ENCODE results near the gene ATRN.

The ATRN gene

DNA sequence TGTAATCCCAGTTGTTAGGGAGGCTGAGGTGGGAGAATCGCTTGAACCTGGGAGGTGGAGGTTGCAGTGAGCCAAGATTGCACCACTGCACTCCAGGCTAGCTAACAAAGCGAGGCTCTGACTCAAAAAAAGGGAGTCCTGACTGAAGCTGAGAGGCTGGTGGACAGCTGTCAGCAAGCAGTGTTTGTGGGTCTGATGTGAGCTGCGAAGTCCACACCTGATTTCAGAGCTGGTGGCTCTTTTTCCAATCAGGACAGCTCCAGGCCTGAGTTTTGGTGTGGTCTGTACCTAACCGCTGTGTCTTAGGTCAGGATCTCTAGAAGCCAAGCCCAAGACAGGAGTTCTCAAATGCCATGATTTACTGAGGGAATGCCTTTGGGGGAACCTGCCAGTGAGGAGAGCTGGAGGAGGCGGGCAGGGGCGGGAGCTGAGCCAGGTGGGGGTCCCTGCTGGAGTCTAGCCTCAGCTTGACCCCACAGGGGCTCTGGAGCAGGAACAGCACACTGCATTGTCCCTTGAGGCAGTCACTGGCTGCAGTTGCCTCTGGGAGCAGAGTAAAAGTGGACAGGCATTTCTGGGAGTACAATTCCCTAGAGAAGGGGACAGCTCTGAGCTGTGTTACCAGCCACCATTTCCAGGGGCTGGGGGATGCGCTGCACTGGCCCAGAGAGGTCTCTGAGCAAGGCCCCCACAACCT is 187.3 kb downstream of the ATRN start:
- no peak for DNase-seq (ENCODE audit: low spot score)

DNA sequence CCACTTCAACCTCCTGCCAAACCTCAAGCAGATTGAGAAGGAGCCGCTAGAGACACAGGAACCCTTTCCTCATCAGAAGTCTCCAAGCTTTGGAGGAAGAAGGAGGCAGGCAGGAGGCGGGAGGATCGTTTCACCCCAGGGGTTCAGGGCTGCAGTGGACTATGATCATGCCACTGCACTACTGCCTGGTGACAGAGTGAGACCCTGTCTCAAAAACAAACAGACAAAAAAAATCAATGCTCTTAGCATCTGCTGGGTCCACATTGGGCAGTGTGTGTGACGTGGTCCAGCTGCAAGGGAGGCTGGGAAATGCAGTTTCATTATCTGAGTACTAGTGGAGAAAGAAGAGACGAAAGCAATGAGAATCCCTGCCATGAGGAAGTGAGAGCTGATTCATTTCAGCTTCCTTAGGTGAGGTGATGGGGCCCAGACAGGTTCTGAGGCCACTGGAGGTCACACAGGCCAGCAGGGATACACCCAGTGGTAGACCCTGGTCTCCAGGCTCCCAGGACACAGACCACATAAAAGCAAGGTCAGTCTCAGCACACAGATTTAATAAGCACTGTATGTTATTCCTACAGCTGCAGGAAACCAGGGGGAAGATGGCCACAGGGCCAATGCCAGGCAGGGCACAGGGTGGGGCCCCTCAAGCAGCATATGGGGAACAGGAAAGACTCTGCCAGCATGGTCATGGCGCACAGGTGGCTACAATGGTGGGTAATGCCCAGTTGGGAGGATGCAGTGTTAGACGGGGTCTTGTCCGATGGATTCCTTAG is 188.1 kb downstream of the ATRN start:
- no peak for DNase-seq (ENCODE audit: low spot score)

DNA sequence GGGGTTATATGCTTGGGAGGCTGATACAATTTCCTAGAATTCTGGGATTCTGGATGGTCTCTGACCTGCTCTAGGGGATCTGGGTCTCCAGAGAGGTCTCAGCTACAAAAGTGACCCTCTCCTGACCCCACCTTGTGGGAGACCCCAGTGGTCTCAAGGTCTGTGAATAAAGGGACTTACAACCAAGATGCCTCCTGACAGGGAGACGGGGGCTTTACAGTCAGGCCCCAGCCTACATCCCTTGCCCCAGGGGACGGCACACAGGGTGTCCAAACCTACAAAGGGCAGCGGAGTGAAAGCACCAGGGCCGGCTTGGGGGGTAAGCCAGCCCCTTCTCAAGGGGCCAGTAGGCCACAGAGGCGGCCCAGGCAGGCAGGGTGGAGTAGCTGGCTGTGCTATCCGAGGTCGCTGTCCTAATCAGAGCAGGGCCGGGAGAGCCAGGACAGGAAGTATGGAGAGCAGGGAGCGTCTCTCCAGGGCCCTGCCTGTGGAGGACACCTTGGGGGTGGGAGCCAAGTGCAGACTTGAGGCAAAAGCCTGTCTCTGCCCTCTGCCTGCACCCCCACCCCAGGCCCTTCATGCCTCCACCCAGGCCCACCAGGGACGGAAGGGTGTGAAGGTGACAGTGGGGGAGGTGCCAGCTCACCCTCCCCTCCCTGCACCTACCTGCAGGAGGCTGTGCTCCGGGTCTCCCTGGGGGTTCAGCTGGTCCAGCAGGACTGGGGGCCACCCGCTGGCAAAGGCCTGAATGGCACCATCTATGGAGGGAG is 188.9 kb downstream of the ATRN start:
- DNase-seq (ENCODE audit: low spot score): no peak

DNA sequence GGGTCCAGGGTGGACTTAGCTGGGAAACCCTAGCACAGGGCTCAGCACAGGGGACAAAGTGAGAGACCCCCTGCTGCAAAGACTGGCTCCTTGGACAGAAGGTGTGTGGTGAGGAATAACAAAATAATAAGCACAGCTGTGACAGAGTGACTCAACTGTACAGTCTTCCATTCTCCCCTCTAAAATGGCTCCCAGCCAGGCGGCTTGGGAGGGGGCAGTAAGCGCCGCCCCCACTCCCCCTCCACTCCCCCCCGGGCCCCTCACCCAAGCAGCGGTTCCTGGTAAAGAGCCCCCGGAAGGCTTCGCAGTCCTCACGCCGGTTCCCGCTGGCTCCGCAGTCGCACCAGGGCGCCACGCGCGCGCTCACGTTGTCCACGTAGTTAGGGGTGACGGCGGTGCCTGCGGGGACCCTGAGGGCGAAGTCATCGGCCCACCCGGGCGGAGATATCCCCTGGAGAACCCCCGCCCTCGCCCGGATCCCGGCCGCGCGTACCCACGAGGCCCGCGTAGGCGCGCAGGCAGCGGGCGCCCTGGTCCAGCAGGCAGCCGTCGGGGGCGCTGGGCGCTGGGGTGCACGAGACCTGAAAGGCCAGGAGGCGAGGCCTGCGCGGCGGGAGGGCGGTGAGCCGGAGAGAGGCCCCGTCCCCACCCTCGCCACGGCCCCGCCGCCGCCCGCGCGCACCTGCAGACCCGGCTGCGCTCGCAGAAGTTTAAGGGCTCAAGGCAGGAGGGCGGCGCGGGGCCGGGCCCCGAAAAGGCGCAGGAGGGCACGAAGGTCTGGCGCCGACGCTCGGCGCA is 189.6 kb downstream of the ATRN start:
- no peak for DNase-seq (ENCODE audit: low spot score)

DNA sequence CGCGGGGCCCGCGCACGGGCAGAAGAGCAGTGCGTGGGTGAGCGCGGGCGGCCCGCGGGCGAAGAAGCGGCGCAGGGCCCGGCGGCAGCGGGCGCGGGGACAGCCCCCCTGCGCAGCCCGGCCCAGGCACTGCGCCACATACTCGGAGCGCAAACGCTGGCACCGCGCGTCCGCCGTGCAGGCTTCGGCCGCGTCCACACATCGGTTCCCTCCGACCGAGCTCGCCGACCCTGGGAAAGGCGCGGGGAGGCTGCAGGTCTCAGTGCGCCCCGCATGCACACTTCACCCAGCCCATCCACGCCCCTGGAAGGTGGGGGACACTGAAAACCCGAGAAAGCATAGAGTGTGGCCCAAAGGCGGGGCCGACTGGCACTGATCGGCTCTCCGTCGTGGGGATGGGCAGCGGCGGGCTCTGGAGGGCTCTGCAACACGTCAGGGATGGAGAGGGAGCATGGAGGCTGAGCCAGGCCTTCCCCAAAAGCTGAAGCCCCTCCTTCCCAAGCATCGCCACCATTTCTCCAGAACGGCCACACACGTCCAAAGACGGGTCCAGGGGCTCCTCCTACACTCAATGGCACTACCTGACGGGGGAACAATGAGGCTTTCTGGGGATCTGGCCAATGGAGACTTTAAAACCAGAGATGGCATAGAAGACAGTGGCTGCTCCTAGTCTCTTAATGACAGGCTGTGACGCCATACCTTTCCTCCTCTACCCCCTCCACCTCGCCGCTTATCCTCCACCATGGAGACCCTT is 190.4 kb downstream of the ATRN start:
- DNase-seq (ENCODE audit: low spot score): no peak

DNA sequence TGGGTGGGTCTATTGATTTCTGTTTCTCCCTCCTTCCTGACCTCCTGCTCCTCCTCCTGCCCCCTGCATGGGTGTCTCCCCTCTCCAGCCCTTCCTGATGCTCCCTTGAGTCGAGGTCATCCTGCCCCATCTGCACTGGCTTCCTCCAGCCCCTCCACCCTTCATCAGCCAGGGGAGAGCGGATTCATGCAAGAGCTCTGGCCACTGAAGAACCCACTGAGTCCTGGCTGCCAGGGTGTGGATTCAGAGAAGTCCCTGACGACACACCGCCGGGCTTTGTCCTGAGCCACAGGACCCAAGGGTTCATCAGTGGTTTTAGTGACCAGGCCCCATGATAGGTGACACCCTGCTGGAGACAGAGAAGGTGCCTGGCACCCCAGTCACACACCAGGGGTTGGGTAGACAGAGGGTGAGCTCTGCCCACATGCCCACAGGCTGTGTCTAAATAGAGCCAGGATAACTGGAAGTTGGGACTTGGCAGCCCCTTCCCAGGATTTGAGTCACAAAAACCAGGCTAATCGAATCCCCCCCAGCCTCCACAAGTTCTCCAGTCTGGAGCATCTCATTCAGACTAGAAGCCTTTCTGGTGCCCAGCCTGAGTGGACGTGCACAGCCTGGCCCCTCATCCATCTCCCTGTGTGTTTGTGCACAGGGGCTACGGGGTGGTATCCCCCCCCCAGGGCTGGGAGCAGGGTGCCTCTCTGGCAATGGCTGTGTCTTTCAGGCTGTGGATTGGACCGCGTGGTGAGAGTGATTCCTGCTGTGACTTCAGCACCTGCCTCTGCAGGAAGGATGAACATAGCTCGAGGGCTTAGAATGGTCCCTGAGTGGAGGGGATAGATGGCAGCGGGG is 191.2 kb downstream of the ATRN start:
- no peak for DNase-seq (ENCODE audit: low spot score)

DNA sequence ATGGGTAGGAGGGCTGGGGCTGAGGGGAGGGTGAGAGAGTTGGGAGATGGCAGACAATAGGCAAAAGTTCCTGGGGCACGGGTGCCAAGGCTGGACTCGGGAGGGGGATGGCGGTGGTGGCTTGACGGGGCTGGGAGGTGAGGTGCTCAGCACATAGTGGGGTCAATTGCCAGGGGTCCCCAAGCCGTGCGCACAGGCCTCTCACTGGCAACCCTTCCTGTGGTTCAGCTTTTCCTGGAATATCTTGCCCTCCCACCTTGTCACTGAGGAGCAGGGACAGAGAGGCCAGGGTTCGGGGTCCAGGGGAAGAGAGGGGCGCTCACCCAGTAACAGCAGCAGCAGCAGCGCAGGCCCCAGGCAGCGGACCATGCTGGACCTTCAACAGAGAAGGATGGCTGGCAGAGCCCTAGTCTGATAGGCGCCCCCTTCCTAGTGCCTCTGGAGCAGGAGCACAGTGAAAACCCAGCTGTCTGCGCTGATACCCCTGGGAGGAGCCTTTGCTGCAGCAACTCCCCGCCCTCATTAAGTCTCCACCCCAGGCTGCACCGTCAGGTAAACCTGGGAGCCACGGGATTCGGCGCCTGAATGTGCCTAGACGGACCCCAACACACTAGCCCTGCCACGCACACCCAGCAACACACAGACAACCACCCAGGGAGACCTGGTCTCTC is 192.3 kb downstream of the ATRN start, which contains the start of gene GFRA4:
Gene GFRA4, minus strand, starts transcription at position 369 of the 671 bp plus-strand sequence. Its CDS starts 0 bp downstream, at position 369.
- DNase-seq (ENCODE audit: low spot score): no peak

DNA sequence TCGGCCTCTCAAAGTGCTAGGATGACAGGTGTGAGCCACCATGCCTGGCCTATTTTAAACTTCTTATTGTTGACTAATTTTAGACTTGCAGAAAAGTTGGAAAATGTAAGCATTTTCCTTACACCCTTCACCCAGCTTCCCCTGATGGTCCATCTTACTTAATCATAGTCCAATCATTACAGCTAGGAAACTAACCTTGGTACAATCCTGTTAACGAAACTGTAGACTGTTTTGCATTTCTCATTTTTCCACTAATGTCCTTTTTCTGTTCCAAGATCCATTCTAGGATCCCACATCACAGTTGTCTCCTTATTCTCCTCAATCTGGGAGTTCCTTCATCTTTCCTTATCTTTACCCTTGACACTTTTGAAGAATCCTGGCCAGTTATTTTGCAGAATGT is 193.0 kb downstream of the ATRN start:
- DNase-seq (ENCODE audit: low spot score): no peak

DNA sequence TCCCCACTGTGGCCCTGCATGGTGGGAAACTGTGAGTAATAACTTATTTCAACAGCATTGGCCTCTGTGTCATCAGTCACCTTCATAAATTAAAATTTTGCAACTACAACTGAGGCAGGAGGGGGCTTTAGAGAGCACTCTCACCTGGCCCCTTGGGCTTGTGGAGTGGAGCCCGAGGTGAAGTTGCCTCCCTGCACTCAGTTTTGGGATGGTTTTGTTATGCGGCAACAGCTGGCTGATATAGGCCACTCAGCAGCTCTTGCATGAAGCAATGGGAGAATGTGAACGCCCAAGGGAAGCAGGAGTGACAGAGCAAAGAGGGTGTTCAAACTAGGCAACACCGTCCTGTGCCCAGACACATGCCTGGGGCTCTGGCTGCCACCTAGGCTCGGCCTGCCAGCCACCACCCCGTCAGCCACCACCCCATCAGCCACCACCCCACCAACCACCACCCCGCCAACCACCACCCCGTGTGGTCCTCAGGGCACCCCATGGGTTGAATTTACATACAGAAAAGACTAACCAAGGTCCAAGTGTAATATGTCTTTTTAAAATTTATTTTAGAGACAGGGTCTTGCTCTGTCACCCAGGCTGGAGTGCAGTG is 196.7 kb downstream of the ATRN start:
- no peak for DNase-seq (ENCODE audit: low spot score)

DNA sequence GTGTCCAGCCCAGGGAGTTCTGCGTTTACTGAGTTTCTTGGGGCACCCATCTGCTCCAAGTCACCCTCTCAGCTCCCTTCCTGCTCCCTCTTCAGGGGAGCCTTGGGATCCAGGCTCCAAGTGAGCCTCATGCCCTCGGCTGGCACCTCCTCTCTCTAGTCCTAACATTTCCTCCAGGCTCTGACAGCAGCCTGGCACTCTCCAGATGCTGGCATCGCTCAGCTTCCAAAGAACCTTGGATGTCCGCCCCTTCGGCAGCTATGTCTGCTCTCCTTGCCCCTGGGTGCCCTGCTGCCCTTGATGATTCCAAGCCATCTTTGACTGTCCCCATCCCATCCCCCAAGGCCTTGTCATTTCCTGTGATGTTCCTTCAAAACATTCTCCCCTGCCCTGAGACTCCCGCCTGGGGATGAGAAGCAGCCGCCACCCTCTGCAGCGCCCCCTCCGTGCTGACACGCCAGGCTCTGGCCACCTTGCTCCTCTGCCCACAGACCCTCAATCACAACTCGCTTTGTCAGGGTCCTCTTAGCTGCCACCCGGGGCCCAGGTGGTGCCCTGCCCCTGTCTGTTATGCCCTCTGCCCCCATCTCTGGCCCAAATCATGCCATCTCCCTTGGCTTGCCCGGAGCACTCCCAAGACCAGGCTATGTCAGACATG is 199.0 kb downstream of the ATRN start:
- DNase-seq (ENCODE audit: low spot score): no peak

DNA sequence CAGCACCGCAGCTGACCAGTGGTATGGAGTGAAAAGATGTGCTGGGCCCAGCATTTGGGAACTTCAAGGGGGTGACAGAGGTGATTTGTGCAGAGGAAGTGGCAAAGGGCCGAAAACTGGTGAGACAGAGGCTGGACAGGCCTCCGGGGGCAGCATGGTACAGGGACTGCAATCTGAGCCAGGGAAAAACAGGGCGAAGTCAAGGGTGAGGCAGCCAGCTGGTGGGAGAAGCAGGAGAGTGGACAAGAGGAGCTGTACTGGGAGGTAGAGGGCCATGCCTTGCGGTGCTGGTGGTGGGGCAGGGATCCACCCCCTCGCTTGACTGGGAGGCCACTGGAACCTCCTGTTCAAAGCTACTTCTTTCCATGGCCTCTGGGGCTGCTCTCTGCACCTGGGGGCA is 199.7 kb downstream of the ATRN start:
- DNase-seq (ENCODE audit: low spot score): no peak

DNA sequence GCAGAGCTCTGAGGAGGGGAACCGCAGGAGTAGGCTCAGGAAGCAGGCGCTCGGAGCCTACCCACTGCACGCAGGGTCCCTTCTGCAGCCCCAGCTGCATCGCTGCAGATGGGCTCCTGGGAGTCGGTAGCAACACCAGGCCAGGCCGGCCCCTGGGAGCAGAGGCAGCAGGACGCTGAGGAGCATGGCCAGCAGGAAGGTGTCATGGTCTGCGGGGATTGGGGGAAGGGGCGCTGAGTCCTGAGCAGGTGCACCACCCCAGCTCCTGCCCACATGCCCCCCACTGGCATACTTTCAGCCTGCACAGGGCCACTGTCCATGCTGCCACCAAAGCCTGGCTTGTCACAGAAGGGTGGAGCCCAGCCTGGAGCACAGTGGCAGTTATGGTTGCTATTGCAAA is 200.1 kb downstream of the ATRN start:
- no peak for DNase-seq (ENCODE audit: low spot score)

DNA sequence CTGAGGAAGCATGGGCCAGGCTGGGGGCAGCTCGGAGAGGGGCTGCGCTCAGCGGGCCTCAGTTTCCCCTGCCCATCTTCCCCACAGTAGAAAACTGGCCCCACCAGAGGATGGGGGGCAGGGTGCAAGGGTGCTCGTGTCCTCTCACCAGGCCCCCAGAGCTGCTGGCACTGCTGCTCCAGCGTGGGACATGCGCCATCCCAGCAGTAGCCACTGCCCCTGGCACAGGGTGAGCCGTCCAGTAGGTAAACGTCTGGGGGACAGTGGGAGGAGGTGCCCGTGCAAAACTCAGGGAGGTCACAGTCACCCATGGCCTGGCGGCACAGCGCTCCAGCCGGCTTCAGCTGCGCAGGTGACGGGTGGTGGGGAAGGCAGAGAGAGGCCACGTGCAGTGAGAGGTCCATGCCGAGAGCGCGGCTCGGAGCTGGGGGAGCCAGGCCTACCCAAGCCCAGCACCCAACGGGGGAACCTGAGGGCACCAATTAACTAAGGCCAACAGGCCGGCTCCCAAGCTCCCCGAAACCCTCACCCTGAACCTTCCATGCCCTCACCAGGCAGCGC is 201.2 kb downstream of the ATRN start:
- DNase-seq (ENCODE audit: low spot score): no peak

DNA sequence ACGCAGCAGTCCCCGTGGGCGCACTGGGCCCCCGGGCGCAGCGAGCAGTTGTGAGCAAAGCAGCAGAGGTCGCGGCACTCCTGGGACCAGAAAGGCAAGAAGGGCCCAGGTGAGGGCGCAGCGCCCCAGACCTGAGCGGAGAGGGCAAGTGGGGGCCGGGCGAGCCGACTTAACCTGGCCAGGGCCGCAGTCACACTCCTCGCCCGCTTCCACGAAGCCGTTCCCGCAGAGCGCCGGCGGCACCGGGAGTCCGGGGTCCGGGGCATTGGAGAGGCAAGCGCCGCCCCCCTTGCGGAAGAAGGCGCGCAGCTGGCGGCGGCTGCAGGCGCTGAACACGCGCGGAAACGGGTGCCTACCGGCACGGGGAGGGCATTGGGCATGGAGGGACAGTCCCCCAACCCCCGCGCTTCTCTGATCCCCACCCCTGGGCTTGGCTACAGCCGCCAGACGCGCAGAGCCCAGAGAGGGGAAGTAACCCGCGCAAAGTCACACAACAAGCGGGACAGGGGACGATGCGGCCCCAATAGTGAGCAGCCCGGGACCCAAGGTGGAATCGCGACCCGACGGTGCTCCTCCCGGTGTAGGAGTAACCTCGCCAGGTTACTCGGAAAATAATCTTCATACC is 201.8 kb downstream of the ATRN start:
- no peak for DNase-seq (ENCODE audit: low spot score)

DNA sequence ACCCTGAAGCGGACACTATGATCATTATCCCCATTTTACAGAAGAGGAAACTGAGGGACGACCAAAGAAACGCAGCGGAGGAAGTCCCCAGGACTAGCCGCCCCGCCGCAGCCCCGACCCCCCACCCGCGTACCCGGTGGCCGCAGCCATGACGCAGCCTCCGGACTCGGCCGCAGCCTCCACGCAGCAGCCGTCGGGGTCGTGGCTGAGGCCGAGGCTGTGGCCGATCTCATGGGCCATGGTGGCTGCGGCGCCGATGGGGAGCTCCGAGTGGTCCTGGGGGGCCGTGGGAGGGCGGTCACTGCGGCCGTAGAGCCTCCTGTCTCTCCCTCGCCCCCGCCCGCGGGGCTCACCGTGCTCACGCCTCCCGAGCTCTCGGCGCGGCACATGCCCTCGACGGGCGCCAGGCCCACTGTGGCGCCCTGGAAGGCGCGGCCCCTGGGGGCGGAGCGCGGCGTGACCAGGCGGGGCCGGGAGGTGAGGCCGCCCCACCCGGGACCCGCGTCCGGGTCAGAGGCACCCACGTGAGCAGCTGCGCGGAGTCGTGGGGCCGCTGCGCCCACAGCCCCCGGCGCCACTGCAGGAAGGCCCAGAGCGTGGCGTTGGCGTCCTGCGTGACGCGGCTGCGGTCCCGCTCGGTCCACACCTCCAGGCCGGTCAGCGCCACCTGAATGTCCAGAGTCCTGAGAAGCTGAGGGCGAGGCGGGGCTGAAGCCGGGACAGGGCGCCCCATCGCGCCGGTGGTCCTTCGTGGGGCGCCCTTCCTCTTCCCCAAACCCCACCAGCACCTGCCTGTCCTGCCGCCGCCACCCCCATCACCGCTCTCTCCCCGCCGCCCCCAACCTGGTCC is 202.6 kb downstream of the ATRN start:
- no peak for DNase-seq (ENCODE audit: low spot score)

DNA sequence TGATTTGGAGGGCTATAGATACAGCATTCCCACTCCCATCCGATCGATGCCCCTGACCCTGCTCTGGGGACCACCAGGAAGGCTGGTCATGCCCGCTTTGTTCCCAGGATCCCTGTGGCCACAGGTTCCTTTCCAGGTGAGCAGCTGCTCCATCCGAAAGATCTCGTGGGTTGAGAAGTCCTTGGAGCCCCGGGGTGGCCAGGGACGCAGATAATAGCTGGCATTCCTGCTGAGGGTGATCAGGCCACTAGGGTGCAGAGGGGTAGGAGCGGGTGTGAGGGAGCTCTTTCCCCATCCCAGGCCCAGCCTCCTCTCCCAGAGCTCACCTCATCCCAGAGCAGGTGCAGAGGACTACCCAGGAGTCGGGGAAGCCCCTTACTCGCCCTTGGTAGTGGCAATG is 203.6 kb downstream of the ATRN start:
- DNase-seq (ENCODE audit: low spot score): no peak

Data from cerebellar cortex (tissue), 1 donor.